CD8-positive, alpha-beta memory T cell (primary cell): Measurements from ENCODE around the gene LRRC8A. TPM values are rescaled to one million over a fixed set of nuclear protein-coding genes. Genes with fewer than 3 reads are reported as not detected.
"Not testable (repeated sequence)": the region's sequence is repeated elsewhere in the genome, so short reads cannot be mapped to it uniquely, and the experiment has no call there.

Source experiments
- CTCF ChIA-PET: fragments of 350-600 bp; sonication (Branson Sonifier 250); formaldehyde crosslinking; loops from one replicate; lab custom pipeline; 2021; ENCODE audit warnings: antibody characterized with exemption; lab: Charles Lee
- POLR2A ChIA-PET: fragments of 350-600 bp; sonication (Branson Sonifier 250); formaldehyde crosslinking; loops from one replicate; lab custom pipeline; 2021; ENCODE audit warnings: antibody characterized with exemption; lab: Charles Lee
- DNase-seq, 5 donors: peaks; one replicate each; pipeline versions ENCODE4 v3.0.0 to v3.0.0-alpha.2; 2020 to 2022; ENCODE audit warnings: mixed read lengths in 1 of 5
- H3K27ac ChIP-seq: one replicate; pipeline ENCODE4 v1.7.0; 2013; ENCODE audit warnings: low read depth, mild to moderate bottlenecking, low read length, moderate library complexity
- H3K27me3 ChIP-seq: 2 replicates; pipeline ENCODE4 v1.7.0; 2013; ENCODE audit warnings: low read length, mild to moderate bottlenecking; ENCODE audit not compliant: insufficient read depth, poor library complexity, severe bottlenecking
- H3K36me3 ChIP-seq: 2 replicates; pipeline ENCODE4 v1.7.0; 2013; ENCODE audit warnings: mild to moderate bottlenecking, low read length, moderate library complexity; ENCODE audit not compliant: insufficient read depth
- H3K4me1 ChIP-seq: 2 replicates; pipeline ENCODE4 v1.7.0; 2013; ENCODE audit warnings: mild to moderate bottlenecking, low read length, moderate library complexity; ENCODE audit not compliant: insufficient read depth
- H3K4me3 ChIP-seq: 2 replicates; pipeline ENCODE4 v1.7.0; 2013; ENCODE audit warnings: mild to moderate bottlenecking, low read length
- H3K9me3 ChIP-seq: 2 replicates; pipeline ENCODE4 v1.7.0; 2013; ENCODE audit warnings: mild to moderate bottlenecking, low read length
- H3K27ac Mint-ChIP-seq, 8 donors: one replicate each; pipeline ENCODE4 v1.8.0; 2020 to 2021; ENCODE audit warnings: mixed read lengths in 8 of 8, mild to moderate bottlenecking in 6 of 8, inconsistent platforms in 3 of 8, moderate library complexity in 3 of 8
- H3K27me3 Mint-ChIP-seq, 2 donors: one replicate each; pipeline ENCODE4 v1.8.0; 2020 to 2021; ENCODE audit warnings: mixed read lengths in 2 of 2, mild to moderate bottlenecking in 1 of 2, moderate library complexity in 1 of 2
- H3K36me3 Mint-ChIP-seq, 3 donors: one replicate each; pipeline ENCODE4 v1.8.0; 2020 to 2021; ENCODE audit warnings: mixed read lengths in 3 of 3, inconsistent platforms in 1 of 3, mild to moderate bottlenecking in 1 of 3
- H3K4me1 Mint-ChIP-seq, 3 donors: one replicate each; pipeline ENCODE4 v1.8.0; 2020 to 2021; ENCODE audit warnings: mixed read lengths in 3 of 3, inconsistent platforms in 1 of 3, mild to moderate bottlenecking in 1 of 3
- H3K4me3 Mint-ChIP-seq, 7 donors: one replicate each; pipeline ENCODE4 v1.8.0; 2020 to 2021; ENCODE audit warnings: mixed read lengths in 7 of 7, mild to moderate bottlenecking in 6 of 7, moderate library complexity in 4 of 7, inconsistent platforms in 2 of 7
- H3K9me3 Mint-ChIP-seq, 5 donors: one replicate each; pipeline ENCODE4 v1.8.0; 2020 to 2022; ENCODE audit warnings: mixed read lengths in 5 of 5, mild to moderate bottlenecking in 3 of 5, moderate library complexity in 2 of 5, inconsistent platforms in 1 of 5
- polyA plus RNA-seq: library from polyadenylated mRNA; unstranded; fragments of 300-500 nt; fragmentation: Illumina TruSeq; gene quantifications from one replicate; pipeline ENCODE4 v1.2.3, GENCODE V29; 2021
- total RNA-seq, 2 experiments: library from RNA; stranded (reverse); gene quantifications; one replicate each; pipeline ENCODE4 v1.2.3, GENCODE V29; 2021

The LRRC8A gene
- total and polyA plus RNA-seq, 3 experiments from 2014 or later, result 27.3 to 42.7 (median 27.6) TPM

DNA sequence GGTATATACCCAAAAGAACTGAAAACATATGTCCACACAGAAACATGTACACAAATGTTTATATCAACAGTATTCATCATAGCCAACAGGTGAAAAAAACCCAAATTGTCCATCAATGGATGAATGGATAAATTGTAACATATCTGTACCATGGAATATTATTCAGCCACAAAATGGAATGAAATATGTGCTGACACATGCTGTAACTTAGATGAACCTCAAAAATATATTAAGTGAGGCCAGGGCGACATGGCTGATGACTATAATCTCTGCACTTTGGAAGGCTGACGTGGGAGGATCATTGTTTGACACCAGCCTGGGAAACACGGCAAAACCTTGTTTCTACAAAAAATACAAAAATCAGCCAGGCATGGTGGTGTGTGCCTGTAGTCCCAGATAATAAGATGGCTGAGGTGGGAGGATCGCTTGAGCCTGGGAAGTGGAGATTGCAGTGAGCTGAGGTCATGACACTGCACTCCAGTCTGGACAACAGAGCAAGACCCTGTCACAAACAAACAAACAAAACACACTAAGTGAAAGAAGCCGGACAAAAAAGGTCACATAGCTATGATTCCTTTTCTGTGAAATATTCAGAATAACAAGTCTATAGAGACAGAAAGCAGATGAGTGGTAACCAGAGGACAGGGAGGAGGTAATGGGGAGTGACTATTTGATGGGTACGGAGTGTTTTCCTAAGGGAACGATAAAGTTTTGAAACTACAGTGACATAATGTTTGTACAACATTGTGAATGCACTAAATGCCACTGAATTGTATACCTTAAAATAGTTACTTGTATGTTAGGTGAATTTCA lies 11.6 kb upstream of the LRRC8A start:
- POLR2A ChIA-PET, result no interaction called here
- no peak overlapping the region for H3K4me3 ChIP-seq
- peaks cover 2 to 6% (median 4%) of the 10 kb centered on the region in 3 donors for H3K4me1 Mint-ChIP-seq
- CTCF ChIA-PET, result interaction anchor here (0.7 kb wide), 1 partner anchor 225 kb away, joined by 3 read pairs; no protein-coding TSS in a partner anchor
- H3K27me3 Mint-ChIP-seq, result no peaks in the 10 kb centered on the region
- DNase-seq, result no peak
- H3K4me3 Mint-ChIP-seq, result no peak overlapping the region
- no peaks in the 10 kb centered on the region for H3K36me3 ChIP-seq
- peaks cover 0 to 14% (median 0%) of the 10 kb centered on the region in 3 donors for H3K36me3 Mint-ChIP-seq
- H3K27ac Mint-ChIP-seq, result no peak overlapping the region
- no peaks in the 10 kb centered on the region for H3K4me1 ChIP-seq
- H3K9me3 Mint-ChIP-seq, result no peaks in the 10 kb centered on the region
- no peak overlapping the region for H3K27ac ChIP-seq
- H3K27me3 ChIP-seq, result no peaks in the 10 kb centered on the region
- no peaks in the 10 kb centered on the region for H3K9me3 ChIP-seq

DNA sequence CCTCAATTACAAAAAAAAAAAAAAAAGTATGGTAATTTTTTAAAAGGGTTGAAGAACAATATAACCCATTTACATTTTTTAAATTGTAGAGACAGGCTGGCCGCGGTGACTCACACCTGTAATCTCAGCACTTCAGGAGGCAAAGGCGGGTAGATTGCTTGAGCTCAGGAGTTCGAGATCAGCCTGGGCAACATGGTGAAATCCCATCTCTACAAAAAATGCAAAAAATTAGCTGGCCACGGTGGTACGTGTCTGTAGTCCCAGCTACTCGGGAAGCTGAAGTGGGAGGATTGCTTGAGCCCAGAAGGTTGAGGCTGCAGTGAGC lies 11.0 kb upstream of the LRRC8A start:
- H3K27ac ChIP-seq, H3K4me1 Mint-ChIP-seq, H3K4me1 ChIP-seq, H3K4me3 Mint-ChIP-seq, H3K4me3 ChIP-seq, DNase-seq, H3K36me3 ChIP-seq, H3K9me3 ChIP-seq, H3K27me3 ChIP-seq, H3K27ac Mint-ChIP-seq, H3K9me3 Mint-ChIP-seq, H3K27me3 Mint-ChIP-seq, POLR2A ChIA-PET: not testable (repeated sequence)
- CTCF ChIA-PET, result interaction anchor here (0.7 to 1.1 kb wide), 2 partner anchors 10 to 225 kb away, joined by 3 read pairs; partner anchors contain the start of gene KYAT1
- H3K36me3 Mint-ChIP-seq, result peaks cover 0 to 14% (median 0%) of the 10 kb centered on the region in 3 donors

DNA sequence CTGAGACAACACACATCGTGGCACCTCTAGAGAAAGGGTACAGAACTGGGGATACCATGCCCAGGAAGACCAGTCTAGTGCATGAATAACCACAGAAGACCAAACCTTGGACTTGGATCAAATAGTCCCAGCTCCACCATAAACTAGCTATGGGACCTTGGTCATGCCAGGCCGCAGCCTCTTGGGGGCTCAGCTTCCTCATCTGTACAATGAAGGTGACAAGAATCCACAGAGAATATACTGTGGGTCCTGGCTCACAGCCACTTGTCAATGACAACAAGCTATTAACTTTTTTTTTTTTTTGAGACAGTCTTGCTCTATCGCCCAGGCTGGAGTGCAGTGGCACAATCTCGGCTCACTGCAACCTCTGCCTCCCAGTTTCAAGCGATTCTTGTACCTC lies 4.1 kb upstream of the LRRC8A start:
- Histone ChIP-seq H3K27me3 (no peaks in the 10 kb centered on the region), H3K27ac (no peak overlapping the region), H3K4me1 (peaks cover 14% of the 10 kb centered on the region), H3K4me3 (no peak overlapping the region), H3K36me3 (no peaks in the 10 kb centered on the region), H3K9me3 (no peaks in the 10 kb centered on the region)
- H3K27ac Mint-ChIP-seq, result no peak overlapping the region
- CTCF ChIA-PET, result interaction anchor here (1.4 to 1.5 kb wide), 2 partner anchors 24 to 50 kb away, joined by 5 read pairs; no protein-coding TSS in a partner anchor
- H3K4me3 Mint-ChIP-seq, result no peak overlapping the region
- no peaks in the 10 kb centered on the region for H3K27me3 Mint-ChIP-seq
- no peaks in the 10 kb centered on the region for H3K9me3 Mint-ChIP-seq
- POLR2A ChIA-PET, result no interaction called here
- no peak for DNase-seq
- H3K4me1 Mint-ChIP-seq, result peaks cover 10 to 36% (median 15%) of the 10 kb centered on the region in 3 donors
- H3K36me3 Mint-ChIP-seq, result peaks cover 0 to 11% (median 0%) of the 10 kb centered on the region in 3 donors

DNA sequence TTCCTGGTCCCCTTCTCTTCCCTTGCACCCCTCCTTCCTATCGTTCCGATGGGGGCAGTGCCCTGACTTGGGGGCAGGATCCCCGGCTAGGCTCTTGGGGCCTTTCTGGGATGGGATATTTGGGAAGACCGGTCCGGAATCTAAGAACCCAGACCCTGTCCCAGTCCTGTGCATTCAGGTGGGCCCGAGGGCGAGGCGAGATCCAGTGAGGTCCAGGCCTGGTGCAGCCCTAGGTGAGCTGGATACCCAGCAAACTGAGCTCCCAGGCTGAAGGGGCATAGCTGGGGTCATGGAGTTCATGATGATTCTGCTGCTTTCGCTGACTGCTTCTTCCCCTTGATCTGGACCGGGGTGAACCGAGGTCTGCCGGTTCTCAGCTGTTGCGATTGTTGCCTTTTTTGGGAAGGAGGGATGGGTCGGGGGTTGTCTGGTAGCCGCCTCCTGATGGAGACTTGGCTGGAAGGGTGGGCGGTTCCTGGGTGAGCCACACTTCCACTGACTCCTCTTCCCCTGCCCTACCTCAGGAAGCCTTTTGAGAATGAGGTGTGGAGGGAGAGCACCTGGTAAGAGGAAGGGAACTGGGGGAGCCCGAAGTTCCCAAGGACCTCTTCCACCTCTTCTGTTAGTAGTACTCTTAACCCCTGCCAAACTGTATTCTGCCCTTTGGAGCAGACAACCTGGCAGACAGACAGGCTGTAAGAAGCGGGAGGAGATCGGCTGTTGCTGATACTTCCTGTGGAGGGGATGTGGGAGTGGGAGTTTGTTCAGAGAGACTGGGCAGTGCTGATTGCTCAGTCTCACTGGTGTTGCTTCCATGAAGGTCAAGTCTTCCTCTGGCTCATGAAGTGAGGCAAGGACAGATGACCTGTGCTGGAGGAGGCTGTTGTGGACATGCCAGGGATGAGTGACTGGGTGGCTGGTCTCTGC lies 1.0 kb downstream of the LRRC8A start:
- Histone ChIP-seq H3K27ac (peak overlapping the region; percentile 94), H3K36me3 (peaks cover 4% of the 10 kb centered on the region), H3K27me3 (no peaks in the 10 kb centered on the region), H3K4me3 (peak overlapping the region; percentile 92), H3K9me3 (no peaks in the 10 kb centered on the region), H3K4me1 (peaks cover 39% of the 10 kb centered on the region)
- POLR2A ChIA-PET, result interaction anchor here (1.3 to 1.4 kb wide), 2 partner anchors 13 to 159 kb away, joined by 3 read pairs; partner anchors contain the start of gene ZDHHC12
- peak in 1 of 5 donors; percentile 23 for DNase-seq
- no peaks in the 10 kb centered on the region for H3K9me3 Mint-ChIP-seq
- CTCF ChIA-PET, result interaction anchor here (1.6 to 4.5 kb wide), 3 partner anchors 19 to 41 kb away, joined by 4 to 28 read pairs (median 4); no protein-coding TSS in a partner anchor
- peaks cover 44 to 72% (median 53%) of the 10 kb centered on the region in 3 donors for H3K4me1 Mint-ChIP-seq
- peaks cover 0 to 44% (median 9%) of the 10 kb centered on the region in 3 donors for H3K36me3 Mint-ChIP-seq
- no peaks in the 10 kb centered on the region for H3K27me3 Mint-ChIP-seq
- H3K27ac Mint-ChIP-seq, result peak overlapping the region; percentile 80 to 97 (median 96)
- peak overlapping the region; percentile 93 to 99 (median 98) for H3K4me3 Mint-ChIP-seq

DNA sequence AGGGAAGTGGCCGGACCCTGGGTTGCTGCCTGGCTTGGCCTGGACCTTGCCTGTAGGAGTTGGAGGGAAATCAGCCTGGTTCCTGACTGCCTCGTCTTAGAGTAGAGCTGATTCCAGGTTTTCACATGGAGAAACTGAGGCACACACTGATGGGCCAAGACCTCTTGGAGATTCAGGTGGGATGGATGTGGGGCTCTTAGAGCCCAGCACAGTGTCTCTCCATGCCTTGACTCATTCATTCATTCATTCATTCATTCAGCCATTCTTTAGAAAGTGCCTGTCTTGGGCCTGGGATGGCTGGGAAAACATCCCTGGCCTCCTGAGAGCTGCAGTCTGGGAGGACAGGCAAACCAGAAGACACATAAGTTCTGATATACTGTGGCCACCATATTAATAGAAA lies 2.2 kb downstream of the LRRC8A start:
- Histone ChIP-seq H3K27me3 (no peaks in the 10 kb centered on the region), H3K36me3 (peaks cover 4% of the 10 kb centered on the region), H3K4me3 (no peak overlapping the region), H3K9me3 (no peaks in the 10 kb centered on the region), H3K4me1 (peaks cover 39% of the 10 kb centered on the region), H3K27ac (no peak overlapping the region)
- Mint-ChIP-seq H3K9me3 (no peaks in the 10 kb centered on the region), H3K27me3 (no peaks in the 10 kb centered on the region), H3K27ac (peak overlapping the region; percentile 43 to 97 (median 80)), H3K36me3 (peaks cover 0 to 56% (median 12%) of the 10 kb centered on the region in 3 donors), H3K4me1 (peaks cover 54 to 80% (median 64%) of the 10 kb centered on the region in 3 donors), H3K4me3 (peak overlapping the region; percentile 54 to 99 (median 98))
- ChIA-PET POLR2A (interaction anchor here (0.6 kb wide), 1 partner anchor 41 kb away, joined by 3 read pairs; no protein-coding TSS in a partner anchor), CTCF (interaction anchor here (4.5 kb wide), 1 partner anchor 18 kb away, joined by 28 read pairs; no protein-coding TSS in a partner anchor)
- DNase-seq, result no peak

DNA sequence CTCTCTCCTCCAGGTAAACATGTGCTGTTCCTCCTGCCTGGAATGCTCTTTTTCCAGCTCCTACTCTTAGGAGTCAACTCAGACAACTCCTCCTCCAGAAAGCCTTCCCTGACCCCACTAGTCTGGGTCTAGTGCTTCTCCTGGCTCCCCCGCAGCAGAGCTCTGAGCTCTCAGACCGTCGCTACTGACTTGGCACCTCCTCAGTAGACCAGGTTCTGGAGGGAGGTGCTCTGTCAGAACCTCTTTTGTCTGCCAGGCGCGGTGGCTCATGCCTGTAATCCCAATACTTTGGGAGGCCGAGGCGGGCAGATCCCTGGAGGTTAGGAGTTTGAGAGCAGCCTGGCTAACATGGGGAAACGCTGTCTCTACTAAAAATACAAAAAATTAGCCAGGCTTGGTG lies 3.4 kb downstream of the LRRC8A start:
- Mint-ChIP-seq H3K4me3 (peak overlapping the region in 5 of 7 donors; percentile 32 to 98 (median 63)), H3K36me3 (peaks cover 0 to 62% (median 15%) of the 10 kb centered on the region in 3 donors), H3K9me3 (no peaks in the 10 kb centered on the region), H3K27me3 (no peaks in the 10 kb centered on the region), H3K27ac (peak overlapping the region; percentile 43 to 93 (median 72)), H3K4me1 (peaks cover 55 to 76% (median 64%) of the 10 kb centered on the region in 3 donors)
- no peak overlapping the region for H3K4me3 ChIP-seq
- H3K9me3 ChIP-seq, result no peaks in the 10 kb centered on the region
- CTCF ChIA-PET, result no interaction called here
- POLR2A ChIA-PET, result no interaction called here
- H3K27me3 ChIP-seq, result no peaks in the 10 kb centered on the region
- H3K27ac ChIP-seq, result no peak overlapping the region
- H3K36me3 ChIP-seq, result peaks cover 4% of the 10 kb centered on the region
- DNase-seq, result no peak
- peaks cover 29% of the 10 kb centered on the region for H3K4me1 ChIP-seq

DNA sequence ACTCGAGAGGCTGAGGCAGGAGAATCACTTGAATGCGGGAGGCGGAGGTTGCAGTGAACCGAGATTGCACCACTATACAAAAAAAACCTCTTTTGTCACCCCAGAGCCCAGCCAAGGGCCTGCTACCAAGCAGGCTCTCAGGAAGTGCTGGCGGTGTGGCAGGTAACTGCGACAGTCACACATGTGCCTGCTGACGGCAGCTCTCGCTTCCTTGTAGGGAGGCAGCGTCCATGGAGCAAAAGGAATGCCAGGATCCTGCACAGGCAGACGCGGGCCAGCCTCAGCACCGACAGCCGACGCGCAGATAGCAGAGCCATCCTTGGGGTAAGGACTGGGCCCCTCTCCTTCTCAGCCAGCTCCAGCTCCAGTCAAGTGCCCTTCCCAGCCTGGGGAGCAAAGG lies 3.9 kb downstream of the LRRC8A start:
- CTCF ChIA-PET, result no interaction called here
- Mint-ChIP-seq H3K4me3 (peak overlapping the region in 4 of 7 donors; percentile 18 to 98 (median 42)), H3K27me3 (no peaks in the 10 kb centered on the region), H3K4me1 (peaks cover 52 to 78% (median 60%) of the 10 kb centered on the region in 3 donors), H3K36me3 (peaks cover 0 to 65% (median 15%) of the 10 kb centered on the region in 3 donors), H3K27ac (peak overlapping the region in 7 of 8 donors; percentile 6 to 93 (median 68)), H3K9me3 (no peaks in the 10 kb centered on the region)
- Histone ChIP-seq H3K27ac (no peak overlapping the region), H3K4me3 (no peak overlapping the region), H3K36me3 (peaks cover 4% of the 10 kb centered on the region), H3K9me3 (no peaks in the 10 kb centered on the region), H3K27me3 (no peaks in the 10 kb centered on the region), H3K4me1 (peaks cover 25% of the 10 kb centered on the region)
- POLR2A ChIA-PET, result no interaction called here
- DNase-seq, result no peak
